ENCODE data around the gene OSBPL10. TPM values are rescaled to one million over a fixed set of nuclear protein-coding genes. Genes with fewer than 3 reads are reported as not detected.
"Not testable (repeated sequence)": the region's sequence is repeated elsewhere in the genome, so short reads cannot be mapped to it uniquely, and the experiment has no call there.

Gene OSBPL10
- polyA plus RNA-seq, 3 donors, result 20.7 to 23.5 (median 22.3) TPM

DNA sequence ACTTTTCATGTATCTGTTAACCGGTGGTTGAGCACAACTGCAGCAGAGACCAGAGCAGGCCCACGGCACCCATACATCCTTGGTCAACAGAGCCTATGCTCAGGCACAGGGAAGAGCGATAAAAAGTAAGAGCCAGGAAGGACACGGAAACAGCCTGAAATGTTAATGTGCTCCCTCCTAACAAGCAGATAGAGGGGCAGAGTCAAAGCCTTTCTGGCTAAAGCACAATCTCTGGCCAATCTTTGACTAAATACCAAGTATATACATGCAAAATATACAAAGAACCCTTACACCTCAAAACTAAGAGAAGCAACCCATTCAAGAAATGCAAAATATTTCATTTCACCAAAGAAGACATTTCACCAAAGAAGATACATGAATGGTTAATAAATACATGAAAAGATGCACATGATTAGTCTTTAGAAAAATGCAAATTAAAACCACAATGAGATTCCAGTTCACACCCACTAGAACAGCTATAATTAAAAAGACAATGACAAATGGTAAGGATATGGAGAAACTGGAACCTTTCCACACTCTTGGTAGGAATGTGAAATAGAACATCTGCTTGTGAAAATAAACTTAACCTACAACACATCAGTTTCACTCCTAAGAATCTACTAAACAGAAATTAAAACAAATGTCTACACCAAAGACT, 88.0 kb downstream of the OSBPL10 start:
- no peak for DNase-seq

DNA sequence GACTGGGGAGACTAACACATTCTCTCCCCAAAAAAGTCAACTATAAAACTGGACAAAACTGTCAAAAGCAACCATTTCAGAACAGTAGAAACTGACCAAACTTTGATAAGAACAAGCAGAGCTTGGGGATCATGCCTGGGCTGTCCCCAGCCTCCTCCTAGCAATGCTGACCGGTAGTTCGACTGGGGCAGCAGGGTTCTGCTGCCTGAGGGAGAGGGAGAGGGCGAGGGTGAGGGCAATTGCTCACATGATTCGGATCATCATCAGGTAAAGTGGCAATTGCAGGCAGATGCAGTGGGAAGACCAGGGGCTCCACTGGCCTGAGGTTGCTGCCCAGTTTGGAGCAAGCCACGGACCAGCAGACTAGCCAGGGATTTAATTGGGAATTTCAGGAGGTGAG, 88.6 kb downstream of the OSBPL10 start:
- DNase-seq, result no peak

DNA sequence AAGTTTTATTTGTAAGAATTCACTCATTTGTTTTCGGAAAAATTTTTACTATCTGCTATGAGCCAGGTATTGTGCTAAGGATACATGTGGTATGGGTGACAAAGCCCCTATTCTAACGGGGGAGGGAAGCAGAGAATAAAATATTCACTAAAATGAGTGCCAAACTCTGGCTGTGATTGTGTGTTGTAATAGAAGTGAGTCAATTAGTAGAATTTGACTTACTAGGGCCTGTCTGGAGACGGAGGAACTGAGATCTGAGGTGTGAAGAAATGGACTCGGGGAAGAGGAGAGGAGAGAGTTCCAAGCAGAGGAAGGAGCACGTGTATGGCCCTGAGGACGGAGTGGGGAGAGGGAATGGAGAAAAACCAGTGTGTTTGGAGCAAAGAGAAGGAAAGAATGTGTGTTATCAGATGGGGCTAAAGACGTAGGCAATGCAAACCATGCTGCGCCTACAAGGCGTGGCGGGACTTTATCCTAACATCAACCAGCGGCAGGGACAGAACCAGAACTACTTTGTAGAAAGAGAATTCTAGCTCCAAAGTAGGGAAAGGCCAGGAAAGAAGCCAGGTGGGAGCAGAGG, 89.1 kb downstream of the OSBPL10 start:
- DNase-seq, result no peak

GRCh38 chr3:31890742-31891469, 90.2 kb downstream of the OSBPL10 start:
- no peak for DNase-seq

DNA sequence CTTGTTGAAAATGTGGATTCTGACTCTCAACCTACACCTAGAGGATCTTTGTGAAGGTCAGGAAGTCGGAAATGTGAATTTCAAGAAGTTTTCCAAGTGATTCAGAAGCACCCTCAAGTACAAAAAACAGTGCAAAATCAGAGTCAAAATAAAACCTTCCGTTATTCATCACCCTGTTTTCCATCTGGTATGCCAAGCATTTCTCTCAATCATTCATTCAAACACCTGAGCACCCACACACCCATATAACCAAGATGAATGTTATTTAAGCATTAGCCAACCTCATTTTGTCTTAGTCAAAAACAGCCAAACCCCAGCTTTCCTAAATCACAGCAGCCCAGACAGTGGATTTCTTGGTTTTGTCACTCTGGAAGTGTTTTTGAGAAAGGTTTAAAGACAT, 91.1 kb downstream of the OSBPL10 start:
- DNase-seq, result no peak

DNA sequence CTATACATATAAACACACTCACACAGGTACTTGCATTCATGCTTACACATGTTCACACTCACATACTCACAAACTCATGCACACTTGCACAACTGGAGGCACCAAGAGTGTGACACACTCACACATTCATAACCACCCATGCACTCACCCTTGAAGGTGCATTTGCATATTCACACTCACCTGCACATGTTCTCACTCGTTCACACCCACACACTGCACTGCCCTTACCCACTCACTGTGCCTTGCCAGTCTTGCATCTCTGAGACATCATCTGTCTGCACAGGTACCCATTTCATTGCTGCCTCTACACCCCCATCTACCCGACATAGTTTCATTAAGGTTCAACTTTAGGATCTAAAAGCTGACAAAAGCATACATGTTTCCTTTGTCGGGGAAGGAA, 95.8 kb downstream of the OSBPL10 start:
- DNase-seq, result no peak

GRCh38 chr3:31884251-31884650, 96.8 kb downstream of the OSBPL10 start:
- DNase-seq, result no peak

- DNase-seq, result no peak
Measured at GRCh38 chr3:31882895-31883294, 98.2 kb downstream of the OSBPL10 start.

- DNase-seq, result no peak
Measured at GRCh38 chr3:31882431-31882830, 98.6 kb downstream of the OSBPL10 start.

- no peak for DNase-seq
Measured at GRCh38 chr3:31880482-31881078, 100.5 kb downstream of the OSBPL10 start.

DNA sequence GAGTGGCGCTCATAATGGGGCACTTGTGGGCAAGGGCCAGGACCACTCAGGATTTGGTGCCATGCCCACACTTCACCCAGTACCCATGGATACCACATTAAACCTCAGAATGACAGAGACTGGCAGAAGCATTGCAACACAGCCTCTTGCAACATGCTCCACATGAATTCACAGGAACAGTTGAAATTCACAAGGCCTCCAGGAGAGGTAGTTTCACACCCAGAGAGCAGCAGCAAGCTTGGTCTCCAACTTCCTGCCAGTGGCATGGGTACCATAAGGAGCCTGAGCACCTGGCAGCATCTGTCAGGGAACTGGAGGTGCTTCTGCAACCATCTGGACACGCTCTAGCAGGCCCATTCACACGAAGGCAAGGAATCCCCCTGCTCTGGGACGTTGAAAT, 101.0 kb downstream of the OSBPL10 start:
- no peak for DNase-seq

- no peak for DNase-seq
Measured at GRCh38 chr3:31879365-31879764, 101.7 kb downstream of the OSBPL10 start.

DNA sequence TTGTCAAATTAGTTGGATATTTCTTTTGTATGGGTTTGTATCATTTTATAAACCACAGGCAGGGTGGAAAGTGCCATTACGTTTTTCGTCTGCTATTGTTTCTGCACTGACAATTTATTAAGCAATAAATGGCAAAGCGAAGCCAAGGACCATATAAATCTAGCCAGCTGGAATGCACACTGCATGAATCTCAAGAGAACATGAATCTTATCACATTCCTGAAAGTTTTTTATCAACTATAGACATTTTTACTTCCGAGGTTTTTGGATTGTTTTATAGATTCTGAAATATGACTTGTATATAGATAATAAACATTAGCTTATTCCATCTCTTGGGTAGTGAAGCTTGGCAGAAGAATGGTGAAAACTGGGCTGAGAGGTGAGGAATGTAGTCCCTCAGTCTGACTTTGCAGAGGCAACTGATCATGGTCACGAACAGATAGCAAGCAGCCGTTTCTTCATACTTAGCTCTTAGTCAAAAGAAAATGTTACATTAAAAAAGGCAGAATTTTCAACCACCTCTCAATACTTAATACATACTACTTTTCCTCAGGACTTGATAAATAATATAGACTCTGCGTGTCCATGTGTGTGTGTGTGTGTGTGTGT, 102.7 kb downstream of the OSBPL10 start:
- no peak for DNase-seq

GRCh38 chr3:31876331-31876730, 104.7 kb downstream of the OSBPL10 start:
- no peak for DNase-seq

GRCh38 chr3:31875437-31875836, 105.6 kb downstream of the OSBPL10 start:
- DNase-seq, result no peak

DNA sequence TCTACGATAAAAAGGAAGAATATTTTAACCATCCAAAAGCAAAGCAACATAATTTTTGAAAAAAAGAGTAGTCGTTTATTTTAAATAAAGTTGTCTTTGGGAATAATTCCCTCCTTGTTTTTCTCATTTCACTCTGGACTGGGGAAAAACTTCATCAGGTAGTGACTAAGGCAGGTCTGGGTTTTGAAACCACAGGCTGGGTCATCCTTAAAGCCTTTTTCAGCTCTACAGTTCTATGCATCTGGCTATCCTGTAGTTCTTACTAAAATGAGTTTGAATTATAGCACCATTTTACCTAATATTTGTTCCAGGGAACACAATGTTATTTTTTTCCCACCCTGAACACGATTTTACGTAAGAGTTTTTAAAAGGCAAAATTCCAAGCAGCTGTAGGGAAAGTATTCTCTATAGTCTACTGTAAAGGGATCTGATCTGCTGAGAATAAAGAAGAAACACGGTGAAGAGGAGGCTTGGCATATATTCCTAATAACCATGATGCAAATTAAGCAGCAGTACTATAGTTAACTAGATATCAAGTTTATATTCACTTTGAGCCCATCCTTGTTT, 107.7 kb downstream of the OSBPL10 start:
- no peak for DNase-seq

DNA sequence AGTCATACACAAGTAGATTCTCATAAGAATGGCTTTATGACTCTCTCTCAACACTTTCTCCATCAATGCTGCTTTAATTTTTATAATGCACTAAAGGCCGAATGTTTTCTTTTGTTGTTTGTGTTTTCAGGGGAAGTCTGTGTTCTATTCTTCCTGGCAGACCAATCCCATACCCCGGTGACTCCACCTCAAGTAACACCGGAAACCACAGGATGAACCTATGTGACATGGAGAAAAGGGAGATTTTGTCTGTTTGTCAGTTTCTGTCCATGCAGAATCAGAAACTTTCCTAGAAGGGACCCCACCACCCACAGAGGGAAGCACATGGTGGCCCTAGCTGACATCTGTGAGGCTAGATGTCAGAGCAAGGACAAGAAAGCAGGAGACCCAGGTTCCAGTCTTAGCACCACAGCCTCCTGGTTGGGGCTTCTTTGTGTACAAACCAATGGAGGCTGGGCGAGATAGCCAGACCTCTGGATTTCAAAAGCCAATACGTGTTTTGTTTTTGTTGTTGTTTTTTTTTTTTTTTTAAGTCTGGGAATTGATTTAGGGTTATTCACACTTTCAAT, 109.0 kb downstream of the OSBPL10 start:
- no peak for DNase-seq

DNA sequence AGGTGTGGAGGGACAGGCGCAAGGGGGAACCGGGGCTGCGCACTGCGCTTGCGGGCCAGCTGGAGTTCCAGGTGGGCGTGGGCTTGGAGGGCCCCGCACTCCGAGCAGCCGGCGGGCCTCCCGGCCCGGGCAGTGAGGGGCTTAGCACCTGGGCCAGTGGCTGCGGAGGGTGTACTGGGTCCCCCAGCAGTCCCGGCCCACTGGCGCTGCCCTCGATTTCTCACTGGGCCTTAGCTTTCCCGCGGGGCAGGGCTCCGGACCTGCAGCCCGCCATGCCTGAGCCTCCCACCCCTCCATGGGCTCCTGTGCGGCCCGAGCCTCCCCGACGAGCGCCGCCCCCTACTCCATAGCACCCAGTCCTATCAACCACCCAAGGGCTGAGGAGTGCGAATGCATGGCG, 111.0 kb downstream of the OSBPL10 start:
- not testable (repeated sequence) for DNase-seq

DNA sequence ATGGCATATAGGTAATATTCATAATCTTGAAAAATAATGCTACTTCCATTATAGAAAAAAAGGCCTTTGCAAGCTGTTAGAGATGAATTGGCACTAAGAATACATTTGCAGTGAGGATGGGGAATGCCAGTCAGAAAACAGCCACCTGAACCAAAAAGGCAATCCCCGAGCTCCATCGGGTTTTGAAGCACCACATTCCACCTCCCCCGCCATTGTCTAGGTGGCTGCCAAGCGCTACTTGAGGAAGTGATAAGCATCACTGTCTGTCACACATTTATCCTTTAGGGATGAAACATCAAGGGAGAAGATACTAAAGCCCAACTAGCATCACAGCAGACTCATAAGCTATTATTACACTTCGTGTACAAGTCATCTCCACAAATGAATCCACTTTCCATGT, 112.8 kb downstream of the OSBPL10 start:
- no peak for DNase-seq

DNA sequence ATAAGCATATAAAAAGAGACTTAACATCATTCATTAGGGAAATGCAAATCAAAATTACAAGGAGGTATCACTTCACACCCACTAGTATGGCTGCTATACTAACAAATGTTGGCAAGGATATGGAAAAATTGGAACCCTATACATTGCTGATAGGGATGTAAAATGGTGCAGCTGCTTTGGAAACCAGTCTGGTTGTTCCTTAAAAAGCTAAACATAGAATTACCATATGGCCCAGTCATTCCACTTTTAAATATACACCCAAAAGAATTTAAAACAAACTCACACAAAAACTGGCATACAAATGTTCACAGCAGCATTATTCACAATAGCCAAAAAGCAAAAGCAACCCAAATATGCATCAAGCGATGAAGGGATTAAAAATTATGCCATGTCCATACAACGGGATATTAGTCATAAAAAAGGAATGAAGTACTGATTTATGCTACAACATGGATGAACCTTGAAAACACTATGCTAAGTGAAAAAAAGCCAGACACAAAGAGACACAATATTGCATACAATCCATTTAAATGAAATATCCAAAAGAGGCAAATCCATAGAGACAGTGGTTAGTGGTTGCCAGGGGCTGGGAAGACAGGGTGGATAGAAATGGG, 118.3 kb downstream of the OSBPL10 start:
- no peak for DNase-seq

GRCh38 chr3:31861826-31862225, 119.2 kb downstream of the OSBPL10 start:
- DNase-seq, result no peak
